HepG2 (cell line): Measurements from ENCODE around the gene TRNP1. TPM values are rescaled to one million over a fixed set of nuclear protein-coding genes. Genes with fewer than 3 reads are reported as not detected.

Experiments used
- ARID2 ChIP-seq: sonication (generic); formaldehyde crosslinking; IDR thresholded peaks from 2 replicates; pipeline ENCODE4 v1.8.1; 2022; ENCODE audit warnings: mild to moderate bottlenecking, missing genetic modification reagents, borderline replicate concordance
- MEIS2 ChIP-seq: sonication (generic); formaldehyde crosslinking; IDR thresholded peaks from 2 replicates; pipeline ENCODE4 v1.9.0; 2021; ENCODE audit warnings: mild to moderate bottlenecking, missing genetic modification reagents
- MTA1 ChIP-seq: sonication (generic); formaldehyde crosslinking; IDR thresholded peaks from 2 replicates; pipeline ENCODE4 v1.4.0; 2020; ENCODE audit warnings: missing genetic modification reagents, mild to moderate bottlenecking, borderline replicate concordance
- RNF2 ChIP-seq: fragments of 450-650 bp; conservative IDR thresholded peaks from 2 replicates; pipeline ENCODE4 v1.6.1; 2016; ENCODE audit warnings: low read depth
- SMAD9 ChIP-seq: sonication (generic); formaldehyde crosslinking; IDR thresholded peaks from 2 replicates; pipeline ENCODE4 v1.5.1; 2020; ENCODE audit warnings: mild to moderate bottlenecking, missing genetic modification reagents
- U2AF1 ChIP-seq: fragments of 200-400 bp; formaldehyde crosslinking; optimal IDR thresholded peaks from 2 replicates; pipeline ENCODE3; 2017; ENCODE audit warnings: mild to moderate bottlenecking, low read depth, low read length
- ZNF121 ChIP-seq: sonication (generic); formaldehyde crosslinking; IDR thresholded peaks from 2 replicates; pipeline ENCODE4 v1.5.0; 2020; ENCODE audit warnings: mild to moderate bottlenecking, missing genetic modification reagents
- ZNF75D ChIP-seq: sonication (generic); formaldehyde crosslinking; IDR thresholded peaks from 2 replicates; pipeline ENCODE4 v1.8.1; 2023; ENCODE audit warnings: missing genetic modification reagents, mild to moderate bottlenecking, borderline replicate concordance
- ZNF83 ChIP-seq: sonication (generic); formaldehyde crosslinking; IDR thresholded peaks from 2 replicates; pipeline ENCODE4 v1.4.0; 2020; ENCODE audit warnings: missing genetic modification reagents, mild to moderate bottlenecking, borderline replicate concordance
- ZSCAN25 ChIP-seq: sonication (generic); formaldehyde crosslinking; IDR thresholded peaks from 2 replicates; pipeline ENCODE4 v1.8.0; 2022; ENCODE audit warnings: mild to moderate bottlenecking, missing genetic modification reagents
- polyA plus RNA-seq, 8 experiments: library from polyadenylated mRNA; depleted of rRNA in 3 of 8; stranded (reverse) in 7 of 8; unstranded in 1 of 8; fragments of >200 nt; fragmentation: Illumina TruSeq in 4 of 8; extraction: Trizol in 4 of 8; gene quantifications; 2 replicates each; pipeline versions ENCODE4 v1.2.1 to v1.2.3, GENCODE V29; 2011 to 2016; ENCODE audit warnings: low read depth in 4 of 8, missing spikeins in 1 of 8, mixed read lengths in 1 of 8; ENCODE audit not compliant: insufficient read depth in 1 of 8
- total RNA-seq, 5 experiments: library from RNA; depleted of rRNA; stranded (reverse); fragments of >200 nt; fragmentation: Illumina TruSeq; extraction: Trizol; gene quantifications; 2 replicates each; pipeline ENCODE4 v1.2.3, GENCODE V29; 2016; ENCODE audit warnings: low read depth in 1 of 5
- TF ChIP-seq, protein P1 (sequence below), 2 experiments: fragments of 450-650 bp in 1 of 2; sonication (generic) in 1 of 2; formaldehyde crosslinking in 1 of 2; IDR thresholded peaks; 2 replicates each; pipeline versions ENCODE4 v1.6.1 to v1.8.0; 2016 to 2022; ENCODE audit warnings: antibody characterized with exemption in 1 of 2, mild to moderate bottlenecking in 1 of 2, missing genetic modification reagents in 1 of 2
- TF ChIP-seq, protein P2 (sequence below): sonication (generic); formaldehyde crosslinking; IDR thresholded peaks from 2 replicates; pipeline ENCODE4 v1.5.1; 2020; ENCODE audit warnings: missing genetic modification reagents, mild to moderate bottlenecking, borderline replicate concordance
- TF ChIP-seq, protein P3 (sequence below), 2 experiments: sonication (generic) in 1 of 2; formaldehyde crosslinking in 1 of 2; IDR thresholded peaks; 2 replicates each; pipeline versions ENCODE4 v1.4.0 to v1.6.1; 2016 to 2020; ENCODE audit warnings: borderline replicate concordance in 1 of 2, low read depth in 1 of 2, mild to moderate bottlenecking in 1 of 2, missing genetic modification reagents in 1 of 2

The TRNP1 gene
- total and polyA plus RNA-seq, 2 of the 13 experiments (the other 11 are each of a cell fraction or from before 2014, with no cell fraction given) = 42.0 to 158 TPM

DNA sequence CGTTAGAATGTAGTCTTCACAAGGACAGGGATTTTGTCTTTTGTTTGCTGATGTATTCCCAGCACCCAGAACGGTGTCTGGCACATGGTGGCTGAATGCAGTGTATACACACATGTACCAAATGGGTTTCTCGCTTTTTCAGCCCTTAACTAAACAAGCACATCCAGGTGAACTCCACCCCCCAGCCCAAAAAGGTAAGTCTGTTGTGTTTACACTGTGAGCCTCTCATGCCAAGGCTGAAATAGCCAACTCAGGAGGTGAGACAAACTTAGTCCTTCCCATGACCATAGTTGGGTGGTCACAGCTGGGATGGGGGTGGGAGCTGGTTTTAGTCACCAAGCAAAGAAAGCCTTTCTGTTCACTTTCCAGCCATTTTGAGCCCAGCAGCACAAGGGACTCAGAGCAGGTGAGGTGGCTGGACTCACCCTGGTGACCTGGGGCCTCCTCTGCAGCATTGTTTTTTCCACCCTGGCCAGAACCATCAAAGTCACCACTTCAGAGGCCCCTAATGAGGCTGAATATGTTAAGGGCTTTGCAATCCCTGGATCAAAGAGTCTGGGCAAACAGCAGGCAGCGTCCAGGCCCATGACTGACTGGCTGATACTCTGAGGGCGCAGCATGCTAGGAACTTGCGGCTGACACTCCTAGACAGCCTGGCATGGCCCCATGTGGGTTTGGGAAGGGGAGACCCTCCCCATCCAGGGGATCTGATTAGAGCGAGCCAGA, 10.4 kb downstream of the TRNP1 start (continued):
- TF ChIP-seq, protein P1, sequence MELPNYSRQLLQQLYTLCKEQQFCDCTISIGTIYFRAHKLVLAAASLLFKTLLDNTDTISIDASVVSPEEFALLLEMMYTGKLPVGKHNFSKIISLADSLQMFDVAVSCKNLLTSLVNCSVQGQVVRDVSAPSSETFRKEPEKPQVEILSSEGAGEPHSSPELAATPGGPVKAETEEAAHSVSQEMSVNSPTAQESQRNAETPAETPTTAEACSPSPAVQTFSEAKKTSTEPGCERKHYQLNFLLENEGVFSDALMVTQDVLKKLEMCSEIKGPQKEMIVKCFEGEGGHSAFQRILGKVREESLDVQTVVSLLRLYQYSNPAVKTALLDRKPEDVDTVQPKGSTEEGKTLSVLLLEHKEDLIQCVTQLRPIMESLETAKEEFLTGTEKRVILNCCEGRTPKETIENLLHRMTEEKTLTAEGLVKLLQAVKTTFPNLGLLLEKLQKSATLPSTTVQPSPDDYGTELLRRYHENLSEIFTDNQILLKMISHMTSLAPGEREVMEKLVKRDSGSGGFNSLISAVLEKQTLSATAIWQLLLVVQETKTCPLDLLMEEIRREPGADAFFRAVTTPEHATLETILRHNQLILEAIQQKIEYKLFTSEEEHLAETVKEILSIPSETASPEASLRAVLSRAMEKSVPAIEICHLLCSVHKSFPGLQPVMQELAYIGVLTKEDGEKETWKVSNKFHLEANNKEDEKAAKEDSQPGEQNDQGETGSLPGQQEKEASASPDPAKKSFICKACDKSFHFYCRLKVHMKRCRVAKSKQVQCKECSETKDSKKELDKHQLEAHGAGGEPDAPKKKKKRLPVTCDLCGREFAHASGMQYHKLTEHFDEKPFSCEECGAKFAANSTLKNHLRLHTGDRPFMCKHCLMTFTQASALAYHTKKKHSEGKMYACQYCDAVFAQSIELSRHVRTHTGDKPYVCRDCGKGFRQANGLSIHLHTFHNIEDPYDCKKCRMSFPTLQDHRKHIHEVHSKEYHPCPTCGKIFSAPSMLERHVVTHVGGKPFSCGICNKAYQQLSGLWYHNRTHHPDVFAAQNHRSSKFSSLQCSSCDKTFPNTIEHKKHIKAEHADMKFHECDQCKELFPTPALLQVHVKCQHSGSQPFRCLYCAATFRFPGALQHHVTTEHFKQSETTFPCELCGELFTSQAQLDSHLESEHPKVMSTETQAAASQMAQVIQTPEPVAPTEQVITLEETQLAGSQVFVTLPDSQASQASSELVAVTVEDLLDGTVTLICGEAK (IDR thresholded peaks at IDR 0.05) = no peak
- TF ChIP-seq, protein P1 (CRISPR knock-in tag; IDR thresholded peaks at IDR 0.05) = no peak
- TF ChIP-seq MTA1 (CRISPR knock-in tag) (no peak), SMAD9 (CRISPR knock-in tag) (no peak), ARID2 (CRISPR knock-in tag) (no peak), ZNF83 (no peak), ZNF75D (CRISPR knock-in tag) (no peak), ZSCAN25 (no peak), ZNF121 (CRISPR knock-in tag) (no peak), U2AF1 (no peak), MEIS2 (no peak), RNF2 (no peak)
- TF ChIP-seq, protein P2, sequence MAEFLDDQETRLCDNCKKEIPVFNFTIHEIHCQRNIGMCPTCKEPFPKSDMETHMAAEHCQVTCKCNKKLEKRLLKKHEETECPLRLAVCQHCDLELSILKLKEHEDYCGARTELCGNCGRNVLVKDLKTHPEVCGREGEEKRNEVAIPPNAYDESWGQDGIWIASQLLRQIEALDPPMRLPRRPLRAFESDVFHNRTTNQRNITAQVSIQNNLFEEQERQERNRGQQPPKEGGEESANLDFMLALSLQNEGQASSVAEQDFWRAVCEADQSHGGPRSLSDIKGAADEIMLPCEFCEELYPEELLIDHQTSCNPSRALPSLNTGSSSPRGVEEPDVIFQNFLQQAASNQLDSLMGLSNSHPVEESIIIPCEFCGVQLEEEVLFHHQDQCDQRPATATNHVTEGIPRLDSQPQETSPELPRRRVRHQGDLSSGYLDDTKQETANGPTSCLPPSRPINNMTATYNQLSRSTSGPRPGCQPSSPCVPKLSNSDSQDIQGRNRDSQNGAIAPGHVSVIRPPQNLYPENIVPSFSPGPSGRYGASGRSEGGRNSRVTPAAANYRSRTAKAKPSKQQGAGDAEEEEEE (CRISPR knock-in tag) = no peak
- TF ChIP-seq, protein P3, sequence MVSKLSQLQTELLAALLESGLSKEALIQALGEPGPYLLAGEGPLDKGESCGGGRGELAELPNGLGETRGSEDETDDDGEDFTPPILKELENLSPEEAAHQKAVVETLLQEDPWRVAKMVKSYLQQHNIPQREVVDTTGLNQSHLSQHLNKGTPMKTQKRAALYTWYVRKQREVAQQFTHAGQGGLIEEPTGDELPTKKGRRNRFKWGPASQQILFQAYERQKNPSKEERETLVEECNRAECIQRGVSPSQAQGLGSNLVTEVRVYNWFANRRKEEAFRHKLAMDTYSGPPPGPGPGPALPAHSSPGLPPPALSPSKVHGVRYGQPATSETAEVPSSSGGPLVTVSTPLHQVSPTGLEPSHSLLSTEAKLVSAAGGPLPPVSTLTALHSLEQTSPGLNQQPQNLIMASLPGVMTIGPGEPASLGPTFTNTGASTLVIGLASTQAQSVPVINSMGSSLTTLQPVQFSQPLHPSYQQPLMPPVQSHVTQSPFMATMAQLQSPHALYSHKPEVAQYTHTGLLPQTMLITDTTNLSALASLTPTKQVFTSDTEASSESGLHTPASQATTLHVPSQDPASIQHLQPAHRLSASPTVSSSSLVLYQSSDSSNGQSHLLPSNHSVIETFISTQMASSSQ (IDR thresholded peaks at IDR 0.05; ENCODE audit: low read depth) = 0 out of 2 replicates have a peak, but pooled peaks have one; percentile 37
- TF ChIP-seq, protein P3 (CRISPR knock-in tag; IDR thresholded peaks at IDR 0.05; ENCODE audit: borderline replicate concordance) = no peak
